Right lobe of liver (tissue), 4 donors: Measurements from ENCODE around the gene TENM3.

Source experiments
- CTCF ChIP-seq, 4 donors: fragments of 200-600 bp in 3 of 4; fragments of 450-650 bp in 1 of 4; IDR thresholded peaks; one replicate each; pipeline versions ENCODE4 v1.5.1 to v1.8.0; 2016 to 2022; ENCODE audit warnings: antibody characterized with exemption in 4 of 4, mild to moderate bottlenecking in 2 of 4
- POLR2A ChIP-seq: fragments of 450-650 bp; IDR thresholded peaks from one replicate; pipeline ENCODE4 v1.6.1; 2017; ENCODE audit warnings: antibody characterized with exemption, mild to moderate bottlenecking
- donor health status: DM: no; HTN: no; CAD: no.
- donor health status: DM: no; HTN: no; CAD: no.
- donor health status: DM: no; HTN: yes; CAD: no.

GRCh38 chr4:182350041-182350440, 106.8 kb downstream of the TENM3 start:
- TF ChIP-seq POLR2A (no peak), CTCF (IDR thresholded peaks at IDR 0.05) (no peak)
